Esophagus mucosa (tissue), 1 donor: ENCODE data around the gene CDKN1B. TPM values are rescaled to one million over a fixed set of nuclear protein-coding genes. Genes with fewer than 3 reads are reported as not detected.
A peak's percentile ranks its signal among the peaks of the same experiment; 100 is the strongest.
"Not testable (repeated sequence)": the region's sequence is repeated elsewhere in the genome, so short reads cannot be mapped to it uniquely, and the experiment has no call there.

Experiments used
- ATAC-seq: fragments of 200-7000 bp; cut with Tn5 transposase; one replicate; pipeline ENCODE4 v1.9.1; 2020
- total RNA-seq: library from RNA; stranded (reverse); gene quantifications from one replicate; pipeline ENCODE4 v1.2.4, GENCODE V29; 2023
- donor health status: DM: yes; HTN: yes; CAD: no.

CDKN1B gene
- total RNA-seq, 1 donor from 2014 or later = 20.4 TPM

GRCh38 chr12:12725086-12725955, 8.2 kb downstream of the CDKN1B start:
- peak; percentile 90 for ATAC-seq

- ATAC-seq = no peak
These were observed 8.9 kb downstream of the CDKN1B start for GRCh38 chr12:12725956-12726554.

GRCh38 chr12:12726555-12727093, 9.5 kb downstream of the CDKN1B start:
- ATAC-seq = no peak

- no peak for ATAC-seq
These were observed 14.0 kb downstream of the CDKN1B start for GRCh38 chr12:12731178-12731577.

GRCh38 chr12:12731785-12732184, 14.6 kb downstream of the CDKN1B start:
- no peak for ATAC-seq

- no peak for ATAC-seq
These were observed 15.9 kb downstream of the CDKN1B start for GRCh38 chr12:12733118-12733517.

- no peak for ATAC-seq
These were observed 16.9 kb downstream of the CDKN1B start for GRCh38 chr12:12734054-12734453.

- no peak for ATAC-seq
These were observed 17.4 kb downstream of the CDKN1B start for GRCh38 chr12:12734561-12735071.

GRCh38 chr12:12735301-12735700, 18.1 kb downstream of the CDKN1B start:
- no peak for ATAC-seq

GRCh38 chr12:12736759-12737676, 19.9 kb downstream of the CDKN1B start:
- ATAC-seq = peak; percentile 74

- not testable (repeated sequence) for ATAC-seq
These were observed 21.0 kb downstream of the CDKN1B start for GRCh38 chr12:12738152-12738551.

GRCh38 chr12:12741660-12742059, 24.5 kb downstream of the CDKN1B start:
- peak; percentile 29 for ATAC-seq

- no peak for ATAC-seq
These were observed 27.6 kb downstream of the CDKN1B start for GRCh38 chr12:12744546-12745305.

GRCh38 chr12:12745576-12746211, 28.5 kb downstream of the CDKN1B start:
- ATAC-seq = no peak

GRCh38 chr12:12747278-12747677, 30.1 kb downstream of the CDKN1B start:
- ATAC-seq = no peak

- ATAC-seq = no peak
These were observed 30.9 kb downstream of the CDKN1B start for GRCh38 chr12:12748044-12748443.

GRCh38 chr12:12749433-12749832, 32.3 kb downstream of the CDKN1B start:
- ATAC-seq = peak; percentile 46

- ATAC-seq = no peak
These were observed 38.8 kb downstream of the CDKN1B start for GRCh38 chr12:12755923-12756322.

- no peak for ATAC-seq
These were observed 40.0 kb downstream of the CDKN1B start for GRCh38 chr12:12757121-12757520.

- no peak for ATAC-seq
These were observed 42.2 kb downstream of the CDKN1B start for GRCh38 chr12:12759234-12759915.

GRCh38 chr12:12764824-12765223, 47.7 kb downstream of the CDKN1B start:
- no peak for ATAC-seq
